ENCODE data around the gene FANCI.

The FANCI gene

GRCh38 chr15:89319678-89320077 lies 75.9 kb downstream of the FANCI start:
- Histone ChIP-seq H3K27me3 (replicated peaks; ENCODE audit: control insufficient read depth, insufficient read depth, low read length) (no peaks in the 10 kb centered on the region), H3K36me3 (ENCODE audit: control insufficient read depth, insufficient read depth, low read length) (peaks cover 65% of the 10 kb centered on the region)
- TF ChIP-seq CTCF (IDR thresholded peaks at IDR 0.05; ENCODE audit: insufficient read depth, low read length, poor library complexity, severe bottlenecking), result no peak

GRCh38 chr15:89320200-89320599 lies 76.4 kb downstream of the FANCI start:
- peaks cover 63% of the 10 kb centered on the region for H3K36me3 ChIP-seq (ENCODE audit: control insufficient read depth, insufficient read depth, low read length)
- no peaks in the 10 kb centered on the region for H3K27me3 ChIP-seq (replicated peaks; ENCODE audit: control insufficient read depth, insufficient read depth, low read length)
- no peak for TF ChIP-seq CTCF (IDR thresholded peaks at IDR 0.05; ENCODE audit: insufficient read depth, low read length, poor library complexity, severe bottlenecking)
- DNase-seq (ENCODE audit: extremely low read depth, insufficient read length), result no peak
- no peak overlapping the region for H3K4me3 ChIP-seq (replicated peaks; ENCODE audit: low read depth, low read length)

More at GRCh38 chr15:89319678-89320077, 75.9 kb downstream of the FANCI start:
- DNase-seq (ENCODE audit: extremely low read depth, insufficient read length), result no peak
- no peak overlapping the region for H3K4me3 ChIP-seq (replicated peaks; ENCODE audit: low read depth, low read length)

GRCh38 chr15:89321521-89322410 lies 78.0 kb downstream of the FANCI start:
- H3K36me3 ChIP-seq (ENCODE audit: control insufficient read depth, insufficient read depth, low read length), result peaks cover 70% of the 10 kb centered on the region
- no peaks in the 10 kb centered on the region for H3K27me3 ChIP-seq (replicated peaks; ENCODE audit: control insufficient read depth, insufficient read depth, low read length)
- H3K4me3 ChIP-seq (replicated peaks; ENCODE audit: low read depth, low read length), result no peak overlapping the region
- peak; percentile 5 for TF ChIP-seq CTCF (IDR thresholded peaks at IDR 0.05; ENCODE audit: insufficient read depth, low read length, poor library complexity, severe bottlenecking)
- no peak for DNase-seq (ENCODE audit: extremely low read depth, insufficient read length)

- no peak for TF ChIP-seq CTCF (IDR thresholded peaks at IDR 0.05; ENCODE audit: insufficient read depth, low read length, poor library complexity, severe bottlenecking)
- peaks cover 71% of the 10 kb centered on the region for H3K36me3 ChIP-seq (ENCODE audit: control insufficient read depth, insufficient read depth, low read length)
- no peak overlapping the region for H3K4me3 ChIP-seq (replicated peaks; ENCODE audit: low read depth, low read length)
- no peaks in the 10 kb centered on the region for H3K27me3 ChIP-seq (replicated peaks; ENCODE audit: control insufficient read depth, insufficient read depth, low read length)
- no peak for DNase-seq (ENCODE audit: extremely low read depth, insufficient read length)
Measured at GRCh38 chr15:89322822-89323221, 79.0 kb downstream of the FANCI start.

- peaks cover 74% of the 10 kb centered on the region for H3K36me3 ChIP-seq (ENCODE audit: control insufficient read depth, insufficient read depth, low read length)
- no peak for TF ChIP-seq CTCF (IDR thresholded peaks at IDR 0.05; ENCODE audit: insufficient read depth, low read length, poor library complexity, severe bottlenecking)
- H3K4me3 ChIP-seq (replicated peaks; ENCODE audit: low read depth, low read length), result no peak overlapping the region
- H3K27me3 ChIP-seq (replicated peaks; ENCODE audit: control insufficient read depth, insufficient read depth, low read length), result no peaks in the 10 kb centered on the region
- DNase-seq (ENCODE audit: extremely low read depth, insufficient read length), result no peak
Measured at GRCh38 chr15:89323825-89324224, 80.0 kb downstream of the FANCI start.
